Measurements from ENCODE around the gene DNAI2.

DNAI2 gene

DNA sequence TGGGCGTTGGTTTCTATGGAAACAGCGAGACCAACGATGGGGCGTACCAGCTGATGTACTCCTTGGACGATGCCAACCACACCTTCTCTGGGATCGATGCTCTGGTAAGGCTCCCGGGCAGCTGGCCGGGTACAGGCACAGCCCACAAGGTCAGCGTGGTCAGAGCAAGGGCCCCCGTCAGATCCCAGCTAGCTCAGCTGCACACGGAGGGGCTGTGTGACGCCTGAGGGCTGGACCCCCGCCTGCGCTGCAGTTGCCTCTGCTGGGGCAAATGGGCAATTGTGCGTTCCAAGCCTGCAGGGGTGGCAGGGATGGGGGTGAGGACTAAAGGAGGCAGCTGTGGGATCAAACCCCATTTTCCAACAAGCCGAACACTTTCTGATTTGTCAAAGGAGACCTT, 43.1 kb upstream of the DNAI2 start:
- H3K4me3 ChIP-seq (replicated peaks in 1 of 2; ENCODE audit: low read depth in 2 of 2, low read length in 2 of 2), result no peak overlapping the region
- DNase-seq (ENCODE audit: low read depth in 2 of 2), result no peak
- TF ChIP-seq, protein P1, sequence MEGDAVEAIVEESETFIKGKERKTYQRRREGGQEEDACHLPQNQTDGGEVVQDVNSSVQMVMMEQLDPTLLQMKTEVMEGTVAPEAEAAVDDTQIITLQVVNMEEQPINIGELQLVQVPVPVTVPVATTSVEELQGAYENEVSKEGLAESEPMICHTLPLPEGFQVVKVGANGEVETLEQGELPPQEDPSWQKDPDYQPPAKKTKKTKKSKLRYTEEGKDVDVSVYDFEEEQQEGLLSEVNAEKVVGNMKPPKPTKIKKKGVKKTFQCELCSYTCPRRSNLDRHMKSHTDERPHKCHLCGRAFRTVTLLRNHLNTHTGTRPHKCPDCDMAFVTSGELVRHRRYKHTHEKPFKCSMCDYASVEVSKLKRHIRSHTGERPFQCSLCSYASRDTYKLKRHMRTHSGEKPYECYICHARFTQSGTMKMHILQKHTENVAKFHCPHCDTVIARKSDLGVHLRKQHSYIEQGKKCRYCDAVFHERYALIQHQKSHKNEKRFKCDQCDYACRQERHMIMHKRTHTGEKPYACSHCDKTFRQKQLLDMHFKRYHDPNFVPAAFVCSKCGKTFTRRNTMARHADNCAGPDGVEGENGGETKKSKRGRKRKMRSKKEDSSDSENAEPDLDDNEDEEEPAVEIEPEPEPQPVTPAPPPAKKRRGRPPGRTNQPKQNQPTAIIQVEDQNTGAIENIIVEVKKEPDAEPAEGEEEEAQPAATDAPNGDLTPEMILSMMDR (IDR thresholded peaks at IDR 0.05; ENCODE audit: low read depth, low read length), result no peak

DNA sequence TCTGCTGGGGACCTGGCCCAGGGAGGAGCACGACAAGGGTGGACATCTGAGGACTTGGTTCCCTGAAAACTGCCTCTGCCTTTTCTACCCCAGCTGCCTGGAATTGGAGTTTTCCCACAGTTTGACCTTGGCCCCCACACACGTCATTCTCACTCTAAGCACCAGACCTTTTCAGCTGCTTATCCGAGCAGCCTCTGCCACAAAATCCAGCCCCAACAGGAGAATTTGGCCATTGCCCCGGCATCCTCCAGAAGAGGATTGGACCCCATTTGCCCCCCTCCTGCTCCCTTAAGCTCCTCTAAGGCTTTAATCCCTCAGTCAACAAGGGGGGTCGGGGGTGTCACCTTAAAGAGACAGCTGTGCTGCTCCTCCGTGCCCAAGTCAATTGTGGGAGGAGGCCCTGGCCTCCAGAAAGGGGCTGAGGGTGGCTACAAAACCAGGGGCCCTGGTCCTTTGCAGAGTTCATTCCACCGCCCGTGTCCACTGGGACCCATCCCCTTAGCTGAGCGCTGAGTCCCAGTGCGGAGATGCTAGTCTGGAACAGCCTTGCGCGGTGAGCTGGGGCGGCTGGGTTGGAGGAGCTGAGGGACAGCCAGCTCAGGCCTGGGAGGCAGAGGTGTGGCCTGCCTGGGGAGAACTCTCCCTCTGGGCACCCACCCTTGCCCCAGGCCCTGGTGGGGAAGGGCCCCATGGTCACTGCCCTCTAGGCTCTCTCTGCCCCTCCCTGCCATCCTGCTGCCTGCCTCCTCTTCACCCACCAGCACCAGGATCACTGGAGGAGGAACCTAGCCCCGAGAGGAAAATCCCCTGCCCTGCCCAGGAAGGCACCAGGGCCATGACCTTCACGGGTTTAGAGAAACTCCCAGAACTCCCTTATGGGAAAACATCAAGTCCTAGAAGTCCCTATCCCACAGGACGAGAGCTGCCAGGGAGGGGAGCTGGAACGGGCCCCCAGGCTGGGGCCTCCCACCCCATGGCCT, 41.8 kb upstream of the DNAI2 start:
- TF ChIP-seq, protein P1 (IDR thresholded peaks at IDR 0.05; ENCODE audit: low read depth, low read length), result no peak
- H3K4me3 ChIP-seq (replicated peaks in 1 of 2; ENCODE audit: low read depth in 2 of 2, low read length in 2 of 2), result no peak overlapping the region
- DNase-seq (ENCODE audit: low read depth in 2 of 2), result no peak

DNA sequence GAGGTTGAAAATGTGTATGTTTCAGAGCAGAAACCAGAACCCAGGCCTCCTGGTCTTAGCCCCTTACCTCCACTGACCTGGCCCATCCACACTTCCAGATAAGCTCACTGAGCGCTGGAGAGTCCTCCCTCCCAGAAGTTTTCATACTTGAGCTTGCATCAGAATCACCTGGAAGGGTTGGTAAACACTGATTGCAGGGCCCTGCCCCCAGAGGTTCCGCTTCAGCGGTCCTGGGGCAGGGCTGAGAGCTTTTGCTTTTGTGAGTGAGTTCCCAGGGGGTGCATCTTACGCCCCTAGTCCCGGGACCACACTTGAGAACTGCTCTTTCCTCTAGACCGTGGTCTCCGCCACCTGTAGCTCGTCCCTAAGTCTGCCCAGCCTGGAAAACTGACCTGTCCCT, 40.1 kb upstream of the DNAI2 start:
- DNase-seq (ENCODE audit: low read depth in 2 of 2), result no peak
- TF ChIP-seq, protein P1 (IDR thresholded peaks at IDR 0.05; ENCODE audit: low read depth, low read length), result no peak
- H3K4me3 ChIP-seq (replicated peaks in 1 of 2; ENCODE audit: low read depth in 2 of 2, low read length in 2 of 2), result no peak overlapping the region

DNA sequence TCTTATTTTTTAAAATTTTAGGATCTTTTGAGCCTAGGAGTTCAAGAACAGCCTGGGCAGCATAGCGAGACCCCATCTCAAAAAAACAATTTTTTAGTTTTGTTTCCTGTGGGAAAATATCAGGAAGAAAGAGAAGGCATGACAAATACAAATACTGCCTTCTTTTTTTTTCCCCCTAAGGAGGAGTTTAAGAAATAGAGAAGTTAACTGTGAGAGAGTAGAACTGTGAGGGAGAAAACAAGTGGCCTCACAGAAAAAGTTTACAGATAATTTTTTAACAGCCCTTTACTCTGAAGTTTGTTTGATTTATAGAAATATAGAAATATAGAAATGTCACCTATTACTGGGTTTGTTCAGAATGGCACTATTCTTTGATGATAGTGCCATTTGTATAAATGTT, 39.5 kb upstream of the DNAI2 start:
- TF ChIP-seq, protein P1 (IDR thresholded peaks at IDR 0.05; ENCODE audit: low read depth, low read length), result no peak
- H3K4me3 ChIP-seq (replicated peaks in 1 of 2; ENCODE audit: low read depth in 2 of 2, low read length in 2 of 2), result no peak overlapping the region
- no peak for DNase-seq (ENCODE audit: low read depth in 2 of 2)

DNA sequence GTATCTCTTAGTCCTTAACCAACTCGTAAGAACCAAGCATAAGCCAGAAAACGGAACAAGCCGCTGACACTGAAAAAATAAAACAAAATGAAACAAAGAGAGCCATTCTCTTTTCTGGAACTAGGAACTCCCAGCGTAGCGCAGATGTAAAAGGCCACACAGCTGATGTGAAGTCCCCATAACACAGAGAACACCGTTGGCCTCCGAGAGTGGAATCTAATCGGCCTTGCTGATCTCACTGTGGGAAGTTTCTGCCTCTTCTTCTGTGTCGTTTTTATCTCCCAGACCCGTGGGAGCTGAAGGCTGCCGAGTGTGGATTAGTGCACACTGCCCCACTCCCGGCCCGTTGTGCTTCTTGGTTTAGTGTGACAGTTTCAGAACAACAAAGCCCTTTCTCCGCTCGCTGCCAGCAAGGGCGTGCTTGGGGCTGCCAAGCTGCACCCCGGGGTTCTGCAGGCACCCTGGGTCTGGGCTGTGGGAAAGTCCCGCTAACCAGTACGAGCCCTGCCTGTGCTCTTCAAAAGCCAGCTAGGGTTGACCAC, 38.9 kb upstream of the DNAI2 start:
- TF ChIP-seq, protein P1 (IDR thresholded peaks at IDR 0.05; ENCODE audit: low read depth, low read length), result no peak
- no peak overlapping the region for H3K4me3 ChIP-seq (replicated peaks in 1 of 2; ENCODE audit: low read depth in 2 of 2, low read length in 2 of 2)
- no peak for DNase-seq (ENCODE audit: low read depth in 2 of 2)

DNA sequence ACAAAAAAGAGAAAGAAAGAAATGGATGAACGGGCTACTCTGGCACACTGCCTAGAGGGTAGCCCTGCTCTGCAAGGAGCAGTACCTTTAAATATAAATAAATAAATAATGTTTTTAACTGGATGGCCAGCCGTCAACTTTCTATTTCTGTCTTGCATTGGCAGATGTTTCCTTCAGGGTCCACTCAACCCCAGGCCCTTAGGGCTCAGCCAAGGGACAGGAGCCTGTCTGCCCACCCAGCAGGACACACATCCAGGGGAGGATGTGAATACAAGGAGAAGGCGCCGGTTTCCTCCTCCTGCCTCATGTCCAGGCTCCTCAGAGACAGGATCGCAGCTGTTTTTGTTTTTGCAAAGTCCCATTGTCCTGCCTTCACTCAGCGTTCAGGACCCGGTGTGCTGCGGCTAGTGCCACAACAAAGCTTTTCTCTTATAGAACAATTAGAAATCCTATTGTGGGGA, 38.1 kb upstream of the DNAI2 start:
- TF ChIP-seq, protein P1 (IDR thresholded peaks at IDR 0.05; ENCODE audit: low read depth, low read length), result no peak
- DNase-seq (ENCODE audit: low read depth in 2 of 2), result no peak
- no peak overlapping the region for H3K4me3 ChIP-seq (replicated peaks in 1 of 2; ENCODE audit: low read depth in 2 of 2, low read length in 2 of 2)

Data from cardiac fibroblast (primary cell).